SK-N-SH (cell line): Measurements from ENCODE around the gene NPDC1. TPM values are rescaled to one million over a fixed set of nuclear protein-coding genes. Genes with fewer than 3 reads are reported as not detected.

ENCODE experiments used
- CTCF ChIA-PET: fragments of 300-600, 350-600 bp; formaldehyde crosslinking; extraction: SDS; loops from one replicate; lab custom pipeline; 2021; lab: Yijun Ruan, JAX
- POLR2A ChIA-PET: fragments of 350-600 bp; sonication (Branson Sonifier 250); formaldehyde crosslinking; extraction: SDS; loops from one replicate; lab custom pipeline; 2020; ENCODE audit warnings: antibody characterized with exemption, inconsistent platforms; lab: Yijun Ruan, JAX
- DNase-seq: peaks from one replicate; pipeline ENCODE4 v3.0.0; 2012
- H2AFZ ChIP-seq: fragments of 200-600 bp; sonication (generic); 2 replicates; pipeline ENCODE4 v1.8.1; 2016; ENCODE audit warnings: antibody characterized with exemption, mild to moderate bottlenecking, low read depth
- H3F3A ChIP-seq: fragments of 200-600 bp; sonication (generic); replicated peaks from 2 replicates; pipeline ENCODE3; 2016; ENCODE audit warnings: antibody characterized with exemption, mild to moderate bottlenecking; ENCODE audit not compliant: insufficient read depth
- H3K27ac ChIP-seq, 2 experiments: fragments of 200-500 bp in 1 of 2; fragments of 200-600 bp in 1 of 2; sonication (Bioruptor generic) in 1 of 2; sonication (generic), shearing (Covaris generic) in 1 of 2; 2 replicates each; pipeline versions ENCODE4 v1.5.1 to v1.6.1; 2014 to 2016; ENCODE audit warnings: low read depth in 2 of 2, inconsistent platforms in 1 of 2, low read length in 1 of 2, mild to moderate bottlenecking in 1 of 2, mixed read lengths in 1 of 2
- H3K27me3 ChIP-seq: fragments of 200-600 bp; sonication (generic), shearing (Covaris generic); 2 replicates; pipeline ENCODE4 v1.6.1; 2016; ENCODE audit warnings: mixed run types; ENCODE audit not compliant: insufficient read depth
- H3K36me3 ChIP-seq, 2 experiments: fragments of 200-500 bp in 1 of 2; fragments of 200-600 bp in 1 of 2; sonication (Bioruptor generic) in 1 of 2; sonication (generic) in 1 of 2; replicated peaks in 1 of 2; 2 replicates each; pipeline versions ENCODE3 to v1.5.1; 2014 to 2016; ENCODE audit warnings: low read length in 1 of 2, mild to moderate bottlenecking in 1 of 2; ENCODE audit not compliant: insufficient read depth in 2 of 2, control insufficient read depth in 1 of 2
- H3K4me1 ChIP-seq, 2 experiments: fragments of 200-500 bp in 1 of 2; fragments of 200-600 bp in 1 of 2; sonication (Bioruptor generic) in 1 of 2; sonication (generic), shearing (Covaris generic) in 1 of 2; 2 replicates each; pipeline versions ENCODE4 v1.5.1 to v1.6.1; 2014 to 2016; ENCODE audit warnings: low read depth in 1 of 2, low read length in 1 of 2, mixed run types in 1 of 2; ENCODE audit not compliant: insufficient read depth in 2 of 2, control insufficient read depth in 1 of 2
- H3K4me2 ChIP-seq: fragments of 200-600 bp; sonication (generic), shearing (Covaris generic); 2 replicates; pipeline ENCODE4 v1.6.1; 2017; ENCODE audit warnings: mixed run types
- H3K4me3 ChIP-seq, 2 experiments: fragments of 200-500 bp in 1 of 2; fragments of 200-600 bp in 1 of 2; sonication (Bioruptor generic) in 1 of 2; sonication (generic), shearing (Covaris generic) in 1 of 2; 2 replicates each; pipeline versions ENCODE4 v1.5.1 to v1.8.1; 2014 to 2016; ENCODE audit warnings: low read depth in 2 of 2, inconsistent platforms in 1 of 2, low read length in 1 of 2, mild to moderate bottlenecking in 1 of 2, mixed read lengths in 1 of 2, moderate library complexity in 1 of 2
- H3K79me2 ChIP-seq: fragments of 200-600 bp; sonication (generic); 2 replicates; pipeline ENCODE4 v1.8.1; 2017; ENCODE audit warnings: mild to moderate bottlenecking; ENCODE audit not compliant: insufficient read depth
- H3K9ac ChIP-seq: fragments of 200-600 bp; sonication (generic); 2 replicates; pipeline ENCODE4 v1.6.1; 2017; ENCODE audit warnings: mixed run types
- H3K9me2 ChIP-seq: fragments of 200-600 bp; sonication (generic); 2 replicates; pipeline ENCODE4 v1.6.1; 2017; ENCODE audit warnings: mixed run types
- H3K9me3 ChIP-seq: fragments of 200-600 bp; sonication (generic); 2 replicates; pipeline ENCODE4 v1.6.1; 2017; ENCODE audit warnings: mixed run types, mild to moderate bottlenecking, moderate library complexity
- H4K20me1 ChIP-seq: fragments of 200-600 bp; sonication (generic); 2 replicates; pipeline ENCODE4 v1.6.1; 2017; ENCODE audit warnings: mild to moderate bottlenecking, mixed run types; ENCODE audit not compliant: insufficient read depth
- ELF1 ChIP-seq: IDR thresholded peaks from 2 replicates; pipeline ENCODE4 v1.4.0; 2012
- EP300 ChIP-seq, 2 experiments: IDR thresholded peaks; 2 replicates each; pipeline versions ENCODE4 v1.4.0 to v1.6.1; 2012; ENCODE audit warnings: borderline replicate concordance in 1 of 2, low read depth in 1 of 2, low read length in 1 of 2
- EZH2phosphoT487 ChIP-seq: fragments of 200-600 bp; sonication (generic); IDR thresholded peaks from 2 replicates; pipeline ENCODE4 v1.6.1; 2017; ENCODE audit warnings: low read depth, mixed run types, mild to moderate bottlenecking, antibody characterized with exemption, moderate library complexity, borderline replicate concordance
- IRF3 ChIP-seq: fragments of 150-350 bp; IDR thresholded peaks from 2 replicates; pipeline ENCODE4 v1.6.1; 2016; ENCODE audit warnings: mild to moderate bottlenecking, low read depth, low read length
- NFIC ChIP-seq: IDR thresholded peaks from 2 replicates; pipeline ENCODE4 v1.4.0; 2012; ENCODE audit warnings: borderline replicate concordance
- PBX3 ChIP-seq: IDR thresholded peaks from 2 replicates; pipeline ENCODE4; 2012
- REST ChIP-seq: IDR thresholded peaks from 2 replicates; pipeline ENCODE4 v1.6.1; 2012; ENCODE audit warnings: mild to moderate bottlenecking, low read depth, low read length, moderate library complexity
- RFX5 ChIP-seq: IDR thresholded peaks from 2 replicates; pipeline ENCODE4 v1.6.1; 2012; ENCODE audit warnings: mild to moderate bottlenecking, improper control_type of control experiment, low read length
- TAF1 ChIP-seq: IDR thresholded peaks from 2 replicates; pipeline ENCODE4 v1.6.1; 2012; ENCODE audit warnings: low read depth, mild to moderate bottlenecking, low read length, moderate library complexity, borderline replicate concordance
- USF2 ChIP-seq: fragments of 150-350 bp; IDR thresholded peaks from 2 replicates; pipeline ENCODE4 v1.6.1; 2017; ENCODE audit warnings: antibody characterized with exemption, low read length, low read depth, borderline replicate concordance
- WGBS: methylation state at CpG from one replicate; pipeline ENCODE4 v1.1.6; 2017; ENCODE audit warnings: low lambda C conversion rate; 5-methylcytosine and 5-hydroxymethylcytosine counted together
- polyA plus RNA-seq, 3 experiments: library from polyadenylated mRNA; depleted of rRNA; stranded (reverse); fragments of >200 nt; gene quantifications; 2 replicates each; pipeline ENCODE4 v1.2.3, GENCODE V29; 2012

The NPDC1 gene
- polyA plus RNA-seq, 1 of the 3 experiments (the other 2 are of a cell fraction): 48.1 TPM

- POLR2A ChIA-PET: no interaction called here
- DNase-seq: no peak
- Histone ChIP-seq H4K20me1 (no peaks in the 10 kb centered on the region), H3K4me1 (peaks cover 0 to 21% of the 10 kb centered on the region in 2 experiments; a peak in 1 of 4 replicates), H3K9me3 (no peaks in the 10 kb centered on the region), H3K36me3 (peaks cover 3 to 4% of the 10 kb centered on the region in 2 experiments), H3F3A (peaks cover 13% of the 10 kb centered on the region), H3K27ac (no peak overlapping the region), H3K9ac (no peak overlapping the region), H3K27me3 (no peaks in the 10 kb centered on the region), H3K4me3 (no peak overlapping the region), H2AFZ (no peak overlapping the region), H3K4me2 (no peak overlapping the region), H3K9me2 (no peaks in the 10 kb centered on the region), H3K79me2 (no peaks in the 10 kb centered on the region)
- WGBS: 88% methylated on average over 12 of the region's 12 CpGs
- no peak for TF ChIP-seq ELF1
- TF ChIP-seq PBX3: no peak
- TF ChIP-seq USF2: no peak
- TF ChIP-seq EP300 (IDR thresholded peaks at IDR 0.05; ENCODE audit: borderline replicate concordance in 1 of 2, low read depth in 1 of 2, low read length in 1 of 2): no peak
- TF ChIP-seq RFX5: no peak
- no peak for TF ChIP-seq NFIC
- TF ChIP-seq EZH2phosphoT487: no peak
- TF ChIP-seq IRF3: no peak
- TF ChIP-seq TAF1: no peak
- no peak for TF ChIP-seq REST
- CTCF ChIA-PET: interaction anchor here (2.1 to 3.5 kb wide), 4 partner anchors 11 to 40 kb away, joined by 7 to 14 read pairs (median 10); no protein-coding TSS in a partner anchor
Observed at GRCh38 chr9:137075275-137075775, 29.3 kb upstream of the NPDC1 start.
